K562 (cell line): ENCODE measurements around the gene DTL. TPM values are rescaled to one million over a fixed set of nuclear protein-coding genes. Genes with fewer than 3 reads are reported as not detected.
A peak's percentile ranks its signal among the peaks of the same experiment; 100 is the strongest.

Source experiments
- ATAC-seq: fragments of 200-7000 bp; cut with Tn5 transposase; 3 replicates; pipeline ENCODE4 v1.9.1; 2020; ENCODE audit warnings: moderate library complexity
- BruUV-seq: library from RNA; stranded (reverse); fragments of 400-500 nt; replicated peaks from 2 replicates; lab custom pipeline; 2021; lab: Mats Ljungman, UMichigan
- CTCF ChIA-PET: fragments of 300-600 bp; formaldehyde crosslinking; extraction: SDS; loops from one replicate; lab custom pipeline; 2021; ENCODE audit warnings: low intra/inter-chr PET ratio; lab: Yijun Ruan, JAX
- POLR2A ChIA-PET: fragments of 300-600, 350-650 bp; sonication (Branson Sonifier 250); formaldehyde crosslinking; extraction: SDS; loops from one replicate; lab custom pipeline; 2021; ENCODE audit warnings: antibody characterized with exemption, inconsistent platforms; lab: Yijun Ruan, JAX
- DNase-seq, 4 experiments: peaks; one replicate each; pipeline versions ENCODE4 v3.0.0 to v3.0.0-alpha.2; 2011 to 2018; ENCODE audit warnings: low spot score in 3 of 4, mixed read lengths in 3 of 4; ENCODE audit errors: extremely low read depth in 1 of 4
- FAIRE-seq: peaks from 2 replicates; lab custom pipeline; 2011; peaks lifted over from hg19 to GRCh38; lab: Jason Lieb, UNC
- H2AFZ ChIP-seq: 2 replicates; pipeline ENCODE4 v1.6.0; 2011; ENCODE audit warnings: low read depth, low read length, control low read depth, inconsistent platforms
- H3K27ac ChIP-seq: fragments of 200-600 bp; 3 replicates; pipeline ENCODE4 v1.8.0; 2011; ENCODE audit warnings: low read depth, mild to moderate bottlenecking, control low read depth, inconsistent platforms, low read length, moderate library complexity, mixed read lengths; ENCODE audit errors: extremely low read depth
- H3K27me3 ChIP-seq, 2 experiments: fragments of 300-600 bp in 1 of 2; 2 replicates in 1 of 2; 3 replicates in 1 of 2; pipeline versions ENCODE4 v1.6.0 to v1.8.0; 2011; ENCODE audit warnings: inconsistent platforms in 2 of 2, low read length in 2 of 2, mild to moderate bottlenecking in 1 of 2, mixed read lengths in 1 of 2, moderate library complexity in 1 of 2; ENCODE audit not compliant: control insufficient read depth in 2 of 2, insufficient read depth in 2 of 2
- H3K36me3 ChIP-seq: fragments of 300-600 bp; 3 replicates; pipeline ENCODE4 v1.8.0; 2011; ENCODE audit warnings: mild to moderate bottlenecking, low read length, inconsistent platforms; ENCODE audit not compliant: control insufficient read depth, insufficient read depth
- H3K4me1 ChIP-seq, 2 experiments: fragments of 200-600 bp in 1 of 2; replicated peaks in 1 of 2; 2 replicates in 1 of 2; 3 replicates in 1 of 2; pipeline versions ENCODE4 v1.5.1 to v1.8.0; 2011; ENCODE audit warnings: inconsistent platforms in 2 of 2, low read length in 2 of 2, mild to moderate bottlenecking in 1 of 2, mixed read lengths in 1 of 2, moderate library complexity in 1 of 2; ENCODE audit not compliant: control insufficient read depth in 2 of 2, insufficient read depth in 2 of 2
- H3K4me2 ChIP-seq: 2 replicates; pipeline ENCODE4 v1.6.1; 2011; ENCODE audit warnings: low read length, control low read depth, inconsistent platforms, mixed read lengths; ENCODE audit not compliant: insufficient read depth
- H3K4me3 ChIP-seq: fragments of 200-600 bp; sonication (generic), shearing (Covaris generic); 2 replicates; pipeline ENCODE4 v1.5.1; 2016; ENCODE audit warnings: control low read depth, inconsistent platforms
- H3K79me2 ChIP-seq: fragments of 200-600 bp; 3 replicates; pipeline ENCODE4 v1.8.0; 2011; ENCODE audit warnings: low read length, inconsistent platforms; ENCODE audit not compliant: control insufficient read depth, insufficient read depth
- H3K9ac ChIP-seq, 2 experiments: 2 replicates each; pipeline versions ENCODE4 v1.6.0 to v1.6.1; 2011; ENCODE audit warnings: low read depth in 2 of 2, low read length in 2 of 2, control low read depth in 1 of 2, inconsistent platforms in 1 of 2, mild to moderate bottlenecking in 1 of 2, mixed read lengths in 1 of 2; ENCODE audit not compliant: insufficient read depth in 1 of 2
- H3K9me1 ChIP-seq: one replicate; pipeline ENCODE4 v1.6.0; 2011; ENCODE audit warnings: inconsistent platforms, mild to moderate bottlenecking, low read length, moderate library complexity; ENCODE audit not compliant: control insufficient read depth, insufficient read depth
- H3K9me3 ChIP-seq: replicated peaks from 2 replicates; pipeline ENCODE4 v1.5.1; 2011; ENCODE audit warnings: low read depth, low read length, inconsistent platforms; ENCODE audit not compliant: control insufficient read depth, insufficient read depth
- H4K20me1 ChIP-seq: replicated peaks from 2 replicates; pipeline ENCODE4 v1.6.1; 2011; ENCODE audit warnings: low read length, inconsistent platforms, mixed read lengths; ENCODE audit not compliant: control insufficient read depth, insufficient read depth
- CEBPG ChIP-seq, 3 experiments: fragments of 200-800 bp in 1 of 3; sonication (Bioruptor generic) in 1 of 3; sonication (generic) in 1 of 3; formaldehyde crosslinking in 1 of 3; IDR thresholded peaks in 2 of 3; conservative IDR thresholded peaks in 1 of 3; 2 replicates each; pipeline versions ENCODE4 v1.6.1 to v1.8.0; 2016 to 2022; ENCODE audit warnings: missing compliant biosample characterization in 2 of 3, missing genetic modification characterization in 2 of 3, mild to moderate bottlenecking in 1 of 3, missing genetic modification reagents in 1 of 3
- CHD2 ChIP-seq: IDR thresholded peaks from 2 replicates; pipeline ENCODE4 v1.6.1; 2011; ENCODE audit warnings: low read depth, low read length
- DACH1 ChIP-seq: fragments of 450-650 bp; IDR thresholded peaks from 2 replicates; pipeline ENCODE4 v1.6.1; 2018; ENCODE audit not compliant: partially characterized antibody
- HDAC2 ChIP-seq: fragments of 450-650 bp; IDR thresholded peaks from 2 replicates; pipeline ENCODE4 v1.6.1; 2016; ENCODE audit warnings: mild to moderate bottlenecking
- MTA3 ChIP-seq: fragments of 450-650 bp; formaldehyde crosslinking; IDR thresholded peaks from 2 replicates; pipeline ENCODE4 v1.6.1; 2017; ENCODE audit warnings: mild to moderate bottlenecking, borderline replicate concordance
- SIN3A ChIP-seq, 2 experiments: fragments of 150-350 bp in 1 of 2; IDR thresholded peaks; 2 replicates each; pipeline ENCODE4 v1.6.1; 2011 to 2016; ENCODE audit warnings: borderline replicate concordance in 2 of 2, low read depth in 2 of 2, low read length in 2 of 2, mild to moderate bottlenecking in 2 of 2, moderate library complexity in 2 of 2; ENCODE audit not compliant: control insufficient read depth in 1 of 2
- WGBS: fragments of 100-300 bp; shearing (Covaris generic); methylation state at CpG from one replicate; pipeline ENCODE4 v1.1.6; 2016; ENCODE audit warnings: low coverage, mixed read lengths; ENCODE audit not compliant: insufficient coverage; ENCODE audit errors: missing lambda C conversion rate; 5-methylcytosine and 5-hydroxymethylcytosine counted together
- in situ Hi-C: fragments of 300-500 bp; cut with MboI; formaldehyde crosslinking; loops from 4 replicates; pipeline ENCODE4 v1.15.0; 2018; ENCODE audit warnings: inconsistent platforms, mixed read lengths
- intact Hi-C: fragments of 100-400 bp; cut with micrococcal nuclease; formaldehyde crosslinking; loops from 2 replicates; pipeline ENCODE4 v1.14.2; 2022
- polyA plus RNA-seq, 8 experiments: library from polyadenylated mRNA; depleted of rRNA in 4 of 8; stranded (reverse) in 5 of 8; unstranded in 3 of 8; fragments of >200 nt; fragmentation: Nextera tagmentation in 2 of 8; fragmentation: Illumina TruSeq in 1 of 8; extraction: Ambion mirVana in 2 of 8; extraction: Trizol in 1 of 8; gene quantifications; 2 replicates each; pipeline versions ENCODE4 v1.2.1 to v1.2.3, GENCODE V29; 2011 to 2014; ENCODE audit warnings: inconsistent platforms in 1 of 8, missing spikeins in 1 of 8
- total RNA-seq, 7 experiments: library from RNA; depleted of rRNA in 6 of 7; stranded (reverse); fragments of >200 nt in 6 of 7; fragmentation: Illumina TruSeq in 2 of 7; extraction: Trizol in 2 of 7; gene quantifications; 2 replicates each; pipeline versions ENCODE4 v1.2.1 to v1.2.3, GENCODE V29; 2011 to 2021; ENCODE audit warnings: low replicate concordance in 1 of 7
- TF ChIP-seq, protein P1 (sequence below): fragments of 150-350 bp; IDR thresholded peaks from 2 replicates; pipeline ENCODE4 v1.6.1; 2014; ENCODE audit warnings: low read depth, mild to moderate bottlenecking, low read length, borderline replicate concordance
- TF ChIP-seq, protein P2 (sequence below): fragments of 250-450 bp; sonication (Bioruptor Pico); IDR thresholded peaks from 2 replicates; pipeline ENCODE4 v1.4.0; 2020; ENCODE audit warnings: mild to moderate bottlenecking
- TF ChIP-seq, protein P3 (sequence below): sonication (generic); IDR thresholded peaks from 2 replicates; pipeline ENCODE4 v1.6.1; 2016
- TF ChIP-seq, protein P4 (sequence below), 2 experiments: fragments of 150-350 bp in 1 of 2; IDR thresholded peaks; 2 replicates each; pipeline ENCODE4 v1.6.1; 2012 to 2016; ENCODE audit warnings: low read depth in 2 of 2, low read length in 2 of 2, mild to moderate bottlenecking in 1 of 2, moderate library complexity in 1 of 2

Gene DTL
- total and polyA plus RNA-seq, 9 of the 15 experiments (the other 6 are each of a cell fraction or from before 2014, with no cell fraction given), result 38.3 to 81.0 (median 63.2) TPM

DNA sequence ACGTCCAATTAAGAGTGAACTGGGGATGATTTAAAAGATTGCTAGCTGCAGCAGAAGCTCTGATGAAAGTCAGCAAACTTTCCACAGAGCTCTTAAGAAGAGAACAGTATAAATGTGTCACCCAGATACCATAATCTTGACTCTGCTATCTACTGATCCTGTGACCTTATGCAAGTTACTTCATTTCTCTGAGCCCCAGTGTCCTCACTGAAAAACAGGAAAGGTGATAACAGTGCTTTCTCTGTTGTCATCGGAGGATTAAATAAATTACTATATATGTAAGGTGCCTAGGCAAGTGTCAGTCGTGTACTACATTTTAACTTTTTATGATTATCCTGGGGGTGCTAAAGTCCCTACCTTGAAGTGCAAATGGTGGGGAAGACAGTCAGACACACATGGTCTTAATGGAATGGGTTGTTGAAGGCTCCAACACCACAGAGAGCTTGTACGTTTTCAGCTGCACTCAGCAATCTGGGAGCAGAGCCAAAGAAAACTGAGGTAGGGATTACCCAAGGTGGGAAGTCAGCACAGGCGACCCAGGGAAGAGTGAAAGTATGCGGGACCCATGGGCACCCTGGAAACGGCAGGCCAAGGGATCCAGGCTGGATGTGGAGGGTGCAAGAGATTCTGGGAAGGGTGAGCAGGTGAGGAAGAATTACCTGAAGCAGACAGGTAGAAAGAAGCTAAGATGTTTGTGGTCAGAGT, 82.8 kb downstream of the DTL start:
- Histone ChIP-seq H4K20me1 (no peaks in the 10 kb centered on the region), H3K4me2 (no peak overlapping the region), H3K4me1 (peaks cover 0 to 25% of the 10 kb centered on the region in 2 experiments; a peak in 4 of 5 replicates), H3K9ac (no peak overlapping the region), H3K27ac (peak overlapping the region; percentile 19; the same call in 1 of the 3 replicates), H3K27me3 (no peaks in the 10 kb centered on the region), H2AFZ (no peak overlapping the region), H3K9me3 (no peaks in the 10 kb centered on the region), H3K4me3 (no peak overlapping the region), H3K36me3 (peaks cover 12% of the 10 kb centered on the region; the same call in 2 of the 3 replicates), H3K9me1 (no peaks in the 10 kb centered on the region), H3K79me2 (no peaks in the 10 kb centered on the region)
- peak; percentile 55 for ATAC-seq
- in situ Hi-C loops, result no loop called here
- ChIA-PET CTCF (no interaction called here), POLR2A (interaction anchor here (0.6 to 1.4 kb wide), 8 partner anchors 9 to 539 kb away, joined by 3 to 4 read pairs (median 3); partner anchors contain the start of gene SLC30A1)
- DNase-seq, result peak in 1 of 4 experiments; percentile 38
- intact Hi-C loops, result no loop called here
- no peak for FAIRE-seq
- BruUV-seq, result no TSS peak
- WGBS, result 40% methylated on average over 7 of the region's 7 CpGs
- no peak for TF ChIP-seq CHD2
- TF ChIP-seq, protein P1, sequence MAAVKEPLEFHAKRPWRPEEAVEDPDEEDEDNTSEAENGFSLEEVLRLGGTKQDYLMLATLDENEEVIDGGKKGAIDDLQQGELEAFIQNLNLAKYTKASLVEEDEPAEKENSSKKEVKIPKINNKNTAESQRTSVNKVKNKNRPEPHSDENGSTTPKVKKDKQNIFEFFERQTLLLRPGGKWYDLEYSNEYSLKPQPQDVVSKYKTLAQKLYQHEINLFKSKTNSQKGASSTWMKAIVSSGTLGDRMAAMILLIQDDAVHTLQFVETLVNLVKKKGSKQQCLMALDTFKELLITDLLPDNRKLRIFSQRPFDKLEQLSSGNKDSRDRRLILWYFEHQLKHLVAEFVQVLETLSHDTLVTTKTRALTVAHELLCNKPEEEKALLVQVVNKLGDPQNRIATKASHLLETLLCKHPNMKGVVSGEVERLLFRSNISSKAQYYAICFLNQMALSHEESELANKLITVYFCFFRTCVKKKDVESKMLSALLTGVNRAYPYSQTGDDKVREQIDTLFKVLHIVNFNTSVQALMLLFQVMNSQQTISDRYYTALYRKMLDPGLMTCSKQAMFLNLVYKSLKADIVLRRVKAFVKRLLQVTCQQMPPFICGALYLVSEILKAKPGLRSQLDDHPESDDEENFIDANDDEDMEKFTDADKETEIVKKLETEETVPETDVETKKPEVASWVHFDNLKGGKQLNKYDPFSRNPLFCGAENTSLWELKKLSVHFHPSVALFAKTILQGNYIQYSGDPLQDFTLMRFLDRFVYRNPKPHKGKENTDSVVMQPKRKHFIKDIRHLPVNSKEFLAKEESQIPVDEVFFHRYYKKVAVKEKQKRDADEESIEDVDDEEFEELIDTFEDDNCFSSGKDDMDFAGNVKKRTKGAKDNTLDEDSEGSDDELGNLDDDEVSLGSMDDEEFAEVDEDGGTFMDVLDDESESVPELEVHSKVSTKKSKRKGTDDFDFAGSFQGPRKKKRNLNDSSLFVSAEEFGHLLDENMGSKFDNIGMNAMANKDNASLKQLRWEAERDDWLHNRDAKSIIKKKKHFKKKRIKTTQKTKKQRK, result no peak
- no peak for TF ChIP-seq HDAC2
- TF ChIP-seq MTA3, result no peak
- TF ChIP-seq SIN3A (IDR thresholded peaks at IDR 0.05; ENCODE audit: borderline replicate concordance in 2 of 2, control insufficient read depth in 1 of 2, low read depth in 2 of 2, low read length in 2 of 2), result no peak
- TF ChIP-seq DACH1, result no peak
- no peak for TF ChIP-seq CEBPG (CRISPR knock-in tag; IDR thresholded peaks at IDR 0.05)
- peak in 1 of 2 experiments; percentile 58; a peak in 2 of 4 replicates for TF ChIP-seq CEBPG (tag; conservative IDR thresholded peaks at IDR 0.05 in 1 of 2, IDR thresholded peaks at IDR 0.05 in 1 of 2)
- TF ChIP-seq, protein P2, sequence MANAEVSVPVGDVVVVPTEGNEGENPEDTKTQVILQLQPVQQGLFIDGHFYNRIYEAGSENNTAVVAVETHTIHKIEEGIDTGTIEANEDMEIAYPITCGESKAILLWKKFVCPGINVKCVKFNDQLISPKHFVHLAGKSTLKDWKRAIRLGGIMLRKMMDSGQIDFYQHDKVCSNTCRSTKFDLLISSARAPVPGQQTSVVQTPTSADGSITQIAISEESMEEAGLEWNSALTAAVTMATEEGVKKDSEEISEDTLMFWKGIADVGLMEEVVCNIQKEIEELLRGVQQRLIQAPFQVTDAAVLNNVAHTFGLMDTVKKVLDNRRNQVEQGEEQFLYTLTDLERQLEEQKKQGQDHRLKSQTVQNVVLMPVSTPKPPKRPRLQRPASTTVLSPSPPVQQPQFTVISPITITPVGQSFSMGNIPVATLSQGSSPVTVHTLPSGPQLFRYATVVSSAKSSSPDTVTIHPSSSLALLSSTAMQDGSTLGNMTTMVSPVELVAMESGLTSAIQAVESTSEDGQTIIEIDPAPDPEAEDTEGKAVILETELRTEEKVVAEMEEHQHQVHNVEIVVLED (CRISPR knock-in tag), result no peak
- TF ChIP-seq, protein P3, sequence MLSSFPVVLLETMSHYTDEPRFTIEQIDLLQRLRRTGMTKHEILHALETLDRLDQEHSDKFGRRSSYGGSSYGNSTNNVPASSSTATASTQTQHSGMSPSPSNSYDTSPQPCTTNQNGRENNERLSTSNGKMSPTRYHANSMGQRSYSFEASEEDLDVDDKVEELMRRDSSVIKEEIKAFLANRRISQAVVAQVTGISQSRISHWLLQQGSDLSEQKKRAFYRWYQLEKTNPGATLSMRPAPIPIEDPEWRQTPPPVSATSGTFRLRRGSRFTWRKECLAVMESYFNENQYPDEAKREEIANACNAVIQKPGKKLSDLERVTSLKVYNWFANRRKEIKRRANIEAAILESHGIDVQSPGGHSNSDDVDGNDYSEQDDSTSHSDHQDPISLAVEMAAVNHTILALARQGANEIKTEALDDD, result no peak
- TF ChIP-seq, protein P4, sequence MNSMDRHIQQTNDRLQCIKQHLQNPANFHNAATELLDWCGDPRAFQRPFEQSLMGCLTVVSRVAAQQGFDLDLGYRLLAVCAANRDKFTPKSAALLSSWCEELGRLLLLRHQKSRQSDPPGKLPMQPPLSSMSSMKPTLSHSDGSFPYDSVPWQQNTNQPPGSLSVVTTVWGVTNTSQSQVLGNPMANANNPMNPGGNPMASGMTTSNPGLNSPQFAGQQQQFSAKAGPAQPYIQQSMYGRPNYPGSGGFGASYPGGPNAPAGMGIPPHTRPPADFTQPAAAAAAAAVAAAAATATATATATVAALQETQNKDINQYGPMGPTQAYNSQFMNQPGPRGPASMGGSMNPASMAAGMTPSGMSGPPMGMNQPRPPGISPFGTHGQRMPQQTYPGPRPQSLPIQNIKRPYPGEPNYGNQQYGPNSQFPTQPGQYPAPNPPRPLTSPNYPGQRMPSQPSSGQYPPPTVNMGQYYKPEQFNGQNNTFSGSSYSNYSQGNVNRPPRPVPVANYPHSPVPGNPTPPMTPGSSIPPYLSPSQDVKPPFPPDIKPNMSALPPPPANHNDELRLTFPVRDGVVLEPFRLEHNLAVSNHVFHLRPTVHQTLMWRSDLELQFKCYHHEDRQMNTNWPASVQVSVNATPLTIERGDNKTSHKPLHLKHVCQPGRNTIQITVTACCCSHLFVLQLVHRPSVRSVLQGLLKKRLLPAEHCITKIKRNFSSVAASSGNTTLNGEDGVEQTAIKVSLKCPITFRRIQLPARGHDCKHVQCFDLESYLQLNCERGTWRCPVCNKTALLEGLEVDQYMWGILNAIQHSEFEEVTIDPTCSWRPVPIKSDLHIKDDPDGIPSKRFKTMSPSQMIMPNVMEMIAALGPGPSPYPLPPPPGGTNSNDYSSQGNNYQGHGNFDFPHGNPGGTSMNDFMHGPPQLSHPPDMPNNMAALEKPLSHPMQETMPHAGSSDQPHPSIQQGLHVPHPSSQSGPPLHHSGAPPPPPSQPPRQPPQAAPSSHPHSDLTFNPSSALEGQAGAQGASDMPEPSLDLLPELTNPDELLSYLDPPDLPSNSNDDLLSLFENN (IDR thresholded peaks at IDR 0.05; ENCODE audit: low read depth in 2 of 2, low read length in 2 of 2), result no peak
